ENCODE data around the gene GMPPB.

Gene GMPPB

GRCh38 chr3:49707113-49707480 is 16.7 kb downstream of the GMPPB start:
- no peak for TF ChIP-seq CTCF (IDR thresholded peaks at IDR 0.05; ENCODE audit: insufficient read depth, low read depth, low read length, missing control alignments)
- H3K4me3 ChIP-seq (ENCODE audit: low read length), result no peak overlapping the region
- peak; percentile 44 for DNase-seq (ENCODE audit: low read depth)

- H3K4me3 ChIP-seq (ENCODE audit: low read length), result no peak overlapping the region
- DNase-seq (ENCODE audit: low read depth), result no peak
- no peak for TF ChIP-seq CTCF (IDR thresholded peaks at IDR 0.05; ENCODE audit: insufficient read depth, low read depth, low read length, missing control alignments)
Observed at GRCh38 chr3:49706456-49707112, 17.2 kb downstream of the GMPPB start.

- DNase-seq (ENCODE audit: low read depth), result no peak
- TF ChIP-seq CTCF (IDR thresholded peaks at IDR 0.05; ENCODE audit: insufficient read depth, low read depth, low read length, missing control alignments), result no peak
- no peak overlapping the region for H3K4me3 ChIP-seq (ENCODE audit: low read length)
Observed at GRCh38 chr3:49705390-49705960, 18.3 kb downstream of the GMPPB start.

GRCh38 chr3:49704629-49705028 is 19.1 kb downstream of the GMPPB start:
- no peak for DNase-seq (ENCODE audit: low read depth)
- TF ChIP-seq CTCF (IDR thresholded peaks at IDR 0.05; ENCODE audit: insufficient read depth, low read depth, low read length, missing control alignments), result no peak
- H3K4me3 ChIP-seq (ENCODE audit: low read length), result no peak overlapping the region

GRCh38 chr3:49703956-49704355 is 19.8 kb downstream of the GMPPB start:
- TF ChIP-seq CTCF (IDR thresholded peaks at IDR 0.05; ENCODE audit: insufficient read depth, low read depth, low read length, missing control alignments), result no peak

GRCh38 chr3:49703443-49703927 is 20.3 kb downstream of the GMPPB start:
- H3K4me3 ChIP-seq (ENCODE audit: low read length), result no peak overlapping the region
- DNase-seq (ENCODE audit: low read depth), result peak; percentile 73
- TF ChIP-seq CTCF (IDR thresholded peaks at IDR 0.05; ENCODE audit: insufficient read depth, low read depth, low read length, missing control alignments), result peak; percentile 91

More at GRCh38 chr3:49703956-49704355, 19.8 kb downstream of the GMPPB start:
- DNase-seq (ENCODE audit: low read depth), result no peak
- no peak overlapping the region for H3K4me3 ChIP-seq (ENCODE audit: low read length)

GRCh38 chr3:49702672-49703071 is 21.1 kb downstream of the GMPPB start:
- TF ChIP-seq CTCF (IDR thresholded peaks at IDR 0.05; ENCODE audit: insufficient read depth, low read depth, low read length, missing control alignments), result no peak
- DNase-seq (ENCODE audit: low read depth), result no peak
- no peak overlapping the region for H3K4me3 ChIP-seq (ENCODE audit: low read length)

All from epithelial cell of esophagus (primary cell).